Spinal cord (tissue), 10 donors: ENCODE data around the gene CSTB. TPM values are rescaled to one million over a fixed set of nuclear protein-coding genes. Genes with fewer than 3 reads are reported as not detected.

Source experiments
- DNase-seq, 6 donors: peaks; one replicate each; pipeline versions ENCODE4 v3.0.0 to v3.0.0-alpha.2; 2013 to 2015; ENCODE audit warnings: low spot score in 6 of 6, low read depth in 4 of 6
- H3K27ac ChIP-seq: one replicate; pipeline ENCODE4 v1.5.1; 2013; ENCODE audit warnings: low read depth, low read length, control low read depth
- H3K27me3 ChIP-seq: one replicate; pipeline ENCODE4 v1.6.1; 2013; ENCODE audit warnings: low read length; ENCODE audit not compliant: control insufficient read depth, insufficient read depth
- H3K36me3 ChIP-seq: one replicate; pipeline ENCODE4 v1.6.1; 2013; ENCODE audit warnings: low read length; ENCODE audit not compliant: control insufficient read depth, insufficient read depth
- H3K4me1 ChIP-seq: one replicate; pipeline ENCODE4 v1.6.1; 2013; ENCODE audit warnings: low read length; ENCODE audit not compliant: control insufficient read depth, insufficient read depth
- H3K4me3 ChIP-seq: one replicate; pipeline ENCODE4 v1.5.1; 2013; ENCODE audit warnings: low read depth, low read length, control low read depth
- H3K9me3 ChIP-seq: one replicate; pipeline ENCODE4 v1.6.1; 2013; ENCODE audit warnings: low read length; ENCODE audit not compliant: control insufficient read depth, insufficient read depth
- WGBS: methylation state at CpG from one replicate; pipeline ENCODE4 v1.1.5; 2013; ENCODE audit warnings: missing lambda C conversion rate; ENCODE audit not compliant: insufficient coverage; 5-methylcytosine and 5-hydroxymethylcytosine counted together
- polyA plus RNA-seq, 2 donors: library from polyadenylated mRNA; unstranded; fragments of 120-200 nt; gene quantifications; one replicate each; pipeline ENCODE4 v1.2.1, GENCODE V29; 2013; ENCODE audit not compliant: insufficient read length in 2 of 2
- total RNA-seq, 2 donors: library from RNA; depleted of rRNA in 1 of 2; stranded (reverse); fragments of 120-200 nt in 1 of 2; fragments of >200 nt in 1 of 2; gene quantifications; one replicate each; pipeline versions ENCODE4 v1.2.3 to v1.2.4, GENCODE V29; 2013 to 2014
- donor health status: healthy.

CSTB gene
- total and polyA plus RNA-seq, 4 donors: 9.8 to 43.1 (median 29.4) TPM

DNA sequence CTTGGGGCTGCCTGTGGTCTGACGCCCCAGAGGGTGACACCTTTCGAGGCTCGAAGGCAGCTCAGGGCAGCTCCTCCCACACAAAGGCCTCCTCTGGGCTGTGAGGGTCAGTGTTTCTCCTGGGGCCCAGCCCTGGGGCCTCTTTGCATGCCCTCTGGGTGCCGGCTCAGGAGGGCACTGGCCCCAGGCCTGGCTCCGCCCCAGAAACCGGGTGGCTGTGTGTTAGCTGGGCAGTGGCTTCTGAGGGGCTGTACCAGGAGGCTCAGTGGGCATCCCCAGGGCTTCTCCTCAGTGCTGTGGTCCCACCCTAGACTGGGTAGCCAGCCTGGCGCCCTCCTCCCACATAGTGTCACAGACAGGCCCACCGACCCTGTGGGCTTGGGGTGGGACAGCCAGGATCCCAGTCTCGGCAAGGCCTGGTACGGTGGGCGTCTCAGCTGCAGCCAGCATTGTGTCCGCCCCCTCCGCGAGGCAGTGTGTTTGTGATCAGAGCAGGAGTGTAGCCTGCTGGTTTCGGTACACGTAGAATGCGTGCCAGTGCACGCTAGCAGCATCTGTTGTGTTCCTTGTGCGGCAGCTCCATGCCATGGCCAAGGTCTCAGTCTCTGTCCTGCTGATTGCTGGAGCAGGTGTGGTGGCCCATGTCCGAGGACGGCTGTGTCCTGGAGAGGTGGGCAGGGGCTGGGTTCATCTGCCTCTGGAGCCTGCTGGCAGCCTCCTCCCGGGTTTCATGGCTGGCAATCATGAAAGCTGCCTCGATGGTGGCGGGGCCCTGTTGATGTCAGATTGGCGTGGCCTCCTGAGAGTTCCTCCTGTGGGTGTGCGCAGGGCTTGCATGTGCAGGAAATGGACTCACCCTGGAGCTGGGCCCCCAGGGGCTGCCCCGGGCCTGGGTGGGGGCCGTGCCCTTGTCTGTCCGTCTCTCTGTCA lies 41.3 kb upstream of the CSTB start:
- H3K4me1 ChIP-seq: peaks cover 18% of the 10 kb centered on the region
- no peaks in the 10 kb centered on the region for H3K9me3 ChIP-seq
- H3K27me3 ChIP-seq: no peaks in the 10 kb centered on the region
- H3K36me3 ChIP-seq: peaks cover 12% of the 10 kb centered on the region
- no peak overlapping the region for H3K4me3 ChIP-seq
- no peak for DNase-seq
- 83% methylated on average over 29 of the region's 29 CpGs for WGBS
- no peak overlapping the region for H3K27ac ChIP-seq

DNA sequence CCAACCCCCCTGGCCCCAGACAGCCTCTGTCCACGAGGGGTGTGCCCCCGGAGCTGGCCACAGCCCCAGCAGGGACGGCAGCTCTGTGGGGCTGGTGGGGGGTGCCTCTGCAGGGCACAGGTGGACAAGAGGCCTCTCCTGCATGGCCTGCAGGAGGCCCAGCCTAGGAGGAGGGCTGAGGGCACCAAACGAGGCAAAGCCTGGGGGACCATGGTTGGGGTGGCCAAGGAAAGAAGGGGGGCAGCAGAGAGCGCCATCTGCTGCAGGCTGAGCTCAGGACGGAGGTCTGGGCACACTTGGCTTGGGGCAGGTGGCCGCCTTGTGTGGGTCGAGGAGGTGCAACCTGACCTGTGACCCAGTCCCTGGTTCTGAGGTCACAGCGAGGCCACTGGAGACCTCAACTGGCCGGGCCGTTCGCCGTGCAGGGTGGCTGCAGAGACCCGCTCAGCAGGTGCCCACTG lies 40.5 kb upstream of the CSTB start:
- 79% methylated on average over 14 of the region's 14 CpGs for WGBS
- no peak overlapping the region for H3K27ac ChIP-seq

DNA sequence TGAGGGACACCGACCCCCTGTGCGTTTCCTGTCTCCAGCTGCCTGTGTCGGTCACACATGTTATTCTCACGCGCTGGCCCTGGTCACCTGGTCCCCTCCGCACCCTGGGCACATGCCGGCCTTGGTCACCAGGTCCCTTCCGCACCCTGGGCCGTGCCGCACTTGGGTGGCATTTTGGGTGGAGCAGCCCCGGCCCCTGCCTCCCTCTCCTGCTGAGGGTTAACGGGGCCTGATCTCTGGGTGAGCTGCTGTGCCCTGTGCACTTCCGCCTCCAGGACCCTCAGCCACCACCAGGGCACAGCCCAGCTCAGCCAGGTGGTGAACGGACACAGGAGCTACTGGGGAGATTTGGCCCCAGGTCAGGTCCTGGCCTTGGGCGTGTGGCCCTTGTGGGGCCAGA lies 39.9 kb upstream of the CSTB start:
- Histone ChIP-seq H3K36me3 (peaks cover 14% of the 10 kb centered on the region), H3K9me3 (no peaks in the 10 kb centered on the region), H3K4me1 (peaks cover 32% of the 10 kb centered on the region), H3K27me3 (no peaks in the 10 kb centered on the region), H3K27ac (no peak overlapping the region), H3K4me3 (no peak overlapping the region)
- no peak for DNase-seq
- 90% methylated on average over 15 of the region's 15 CpGs for WGBS

More for the DNA sequence above, 40.5 kb upstream of the CSTB start:
- Histone ChIP-seq H3K4me3 (no peak overlapping the region), H3K36me3 (peaks cover 12% of the 10 kb centered on the region), H3K4me1 (peaks cover 26% of the 10 kb centered on the region), H3K9me3 (no peaks in the 10 kb centered on the region), H3K27me3 (no peaks in the 10 kb centered on the region)
- no peak for DNase-seq

DNA sequence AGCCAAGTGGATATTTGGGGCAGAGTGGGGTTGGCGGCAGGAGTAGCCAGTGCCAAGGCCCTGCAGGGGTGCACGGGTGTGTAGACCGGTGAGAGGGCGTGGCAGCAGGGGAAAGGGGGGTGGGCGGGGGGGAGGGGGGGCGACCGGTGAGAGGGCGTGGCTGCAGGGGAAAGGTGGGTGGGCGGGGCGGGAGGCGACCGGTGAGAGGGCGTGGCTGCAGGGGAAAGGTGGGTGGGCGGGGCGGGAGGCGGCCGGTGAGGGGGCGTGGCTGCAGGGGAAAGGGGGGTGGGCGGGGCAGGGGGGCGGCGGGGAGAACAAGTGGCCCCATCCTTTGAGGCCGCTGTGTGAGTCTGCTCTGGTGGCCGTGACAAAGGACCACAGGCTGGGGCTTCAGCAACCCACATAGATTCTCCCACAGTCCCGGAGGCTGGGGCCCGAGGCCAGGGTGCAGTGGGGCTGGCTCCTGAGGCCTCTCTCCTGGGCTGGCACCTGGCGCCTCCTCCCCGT lies 39.1 kb upstream of the CSTB start:
- no peak for DNase-seq
- 3% methylated on average over 4 of the region's 27 CpGs for WGBS
- H3K4me1 ChIP-seq: peaks cover 41% of the 10 kb centered on the region
- H3K9me3 ChIP-seq: no peaks in the 10 kb centered on the region
- no peaks in the 10 kb centered on the region for H3K27me3 ChIP-seq
- H3K27ac ChIP-seq: no peak overlapping the region
- peaks cover 16% of the 10 kb centered on the region for H3K36me3 ChIP-seq
- H3K4me3 ChIP-seq: no peak overlapping the region

DNA sequence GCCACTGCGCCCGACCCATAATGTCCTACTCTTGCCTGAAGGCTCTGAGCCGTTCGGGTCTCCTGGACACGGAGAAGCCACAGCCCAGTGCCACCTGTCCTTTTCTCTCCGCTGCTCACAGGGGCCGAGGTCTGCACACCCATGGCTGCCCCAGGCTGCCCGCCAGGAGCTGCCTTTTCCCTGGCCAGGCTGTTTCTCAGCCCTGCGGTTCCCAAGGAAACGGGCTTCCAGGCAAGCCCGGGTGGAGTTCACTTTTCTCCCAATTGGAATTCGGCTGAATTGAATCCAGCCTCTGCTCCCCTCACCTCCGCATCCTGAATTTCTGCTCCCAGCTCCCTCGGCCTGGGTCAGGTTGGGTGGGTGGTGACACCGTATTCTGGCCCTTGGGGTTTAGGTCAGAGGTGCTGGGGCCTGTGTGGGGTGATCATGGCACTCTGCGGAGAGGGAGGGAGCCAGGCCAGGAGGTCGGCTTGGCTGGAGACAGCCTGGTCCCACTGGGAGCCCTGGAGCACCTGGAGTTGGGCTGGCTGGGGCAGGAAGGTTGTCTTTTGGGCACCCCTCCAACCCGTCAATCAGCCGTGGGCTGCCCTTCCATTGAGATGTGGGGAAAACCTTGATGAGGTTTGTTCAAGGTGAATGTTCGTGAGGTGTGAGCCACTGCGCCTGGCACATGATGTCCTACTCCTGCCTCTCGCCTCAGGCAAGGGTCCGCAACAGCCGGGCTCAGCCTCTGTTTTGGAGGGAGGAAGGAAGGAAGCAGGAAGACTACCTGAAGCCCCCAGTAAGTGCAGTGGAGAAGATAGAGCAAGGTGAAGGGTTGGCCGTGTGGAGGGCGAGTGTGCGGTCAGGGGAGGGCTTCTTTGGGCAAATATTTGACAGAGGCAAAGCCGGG lies 38.4 kb upstream of the CSTB start:
- H3K9me3 ChIP-seq: no peaks in the 10 kb centered on the region
- WGBS: 51% methylated on average over 26 of the region's 28 CpGs

DNA sequence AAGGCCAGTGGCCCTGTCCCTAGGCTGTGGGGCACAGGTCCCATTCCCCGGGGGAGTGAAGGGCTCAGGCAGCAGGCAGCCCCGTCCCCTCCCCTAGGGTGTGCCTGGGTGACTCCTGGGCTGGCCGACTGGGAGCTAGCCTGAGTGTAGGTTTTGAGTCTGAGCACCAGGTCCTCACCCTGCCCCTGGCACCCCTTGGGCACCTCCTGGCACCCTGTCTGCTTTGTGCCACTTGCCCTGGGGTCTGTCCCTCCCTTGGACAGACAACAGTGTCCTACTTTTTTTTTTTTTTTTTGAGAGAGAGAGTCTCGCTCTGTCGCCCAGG lies 37.5 kb upstream of the CSTB start:
- Histone ChIP-seq H3K27ac (no peak overlapping the region), H3K9me3 (no peaks in the 10 kb centered on the region), H3K36me3 (peaks cover 32% of the 10 kb centered on the region), H3K4me3 (no peak overlapping the region), H3K4me1 (peaks cover 43% of the 10 kb centered on the region), H3K27me3 (no peaks in the 10 kb centered on the region)
- 79% methylated on average over 3 of the region's 5 CpGs for WGBS
- no peak for DNase-seq

More for the DNA sequence above, 38.4 kb upstream of the CSTB start:
- Histone ChIP-seq H3K4me1 (peaks cover 43% of the 10 kb centered on the region), H3K27me3 (no peaks in the 10 kb centered on the region), H3K36me3 (peaks cover 23% of the 10 kb centered on the region), H3K4me3 (no peak overlapping the region), H3K27ac (no peak overlapping the region)
- peak in 1 of 6 donors; percentile 55 for DNase-seq

DNA sequence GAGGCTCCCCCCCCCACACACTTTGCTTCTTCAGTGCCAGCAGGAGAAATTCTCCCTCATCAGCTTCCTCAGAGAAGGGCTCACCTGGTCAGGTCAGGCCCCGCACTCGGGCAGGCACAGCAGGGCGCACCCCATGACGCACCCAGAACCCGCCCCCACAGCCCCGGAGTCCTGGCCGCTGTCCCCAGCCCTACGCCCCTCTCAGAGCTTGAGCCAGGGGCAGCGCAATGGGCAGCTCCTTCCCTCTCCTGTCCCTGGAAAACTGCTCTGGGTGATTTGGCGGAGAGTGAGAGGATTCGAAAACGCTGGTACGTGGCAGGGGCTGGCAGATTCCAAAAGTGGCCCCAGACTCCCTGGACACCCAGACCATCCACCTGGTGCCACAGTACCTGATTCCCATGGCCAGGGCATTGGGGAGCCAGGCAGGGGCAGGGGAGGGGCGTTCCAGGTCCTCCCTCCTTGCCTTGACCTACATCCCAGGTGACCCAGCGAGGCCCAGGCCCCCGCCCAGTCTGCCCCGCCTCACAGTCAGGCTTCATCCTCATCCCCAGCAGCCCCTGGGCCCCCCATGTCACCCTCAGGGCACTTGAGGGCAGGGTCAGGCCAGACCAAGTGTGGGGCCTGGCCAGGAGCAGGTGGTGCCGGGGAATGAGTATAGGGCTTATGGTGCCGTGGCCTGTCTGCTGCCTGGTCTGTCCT lies 37.0 kb upstream of the CSTB start:
- WGBS: 86% methylated on average over 17 of the region's 19 CpGs
- Histone ChIP-seq H3K36me3 (peaks cover 37% of the 10 kb centered on the region), H3K4me3 (no peak overlapping the region), H3K9me3 (no peaks in the 10 kb centered on the region), H3K27ac (no peak overlapping the region), H3K4me1 (peaks cover 43% of the 10 kb centered on the region), H3K27me3 (no peaks in the 10 kb centered on the region)
- DNase-seq: no peak

DNA sequence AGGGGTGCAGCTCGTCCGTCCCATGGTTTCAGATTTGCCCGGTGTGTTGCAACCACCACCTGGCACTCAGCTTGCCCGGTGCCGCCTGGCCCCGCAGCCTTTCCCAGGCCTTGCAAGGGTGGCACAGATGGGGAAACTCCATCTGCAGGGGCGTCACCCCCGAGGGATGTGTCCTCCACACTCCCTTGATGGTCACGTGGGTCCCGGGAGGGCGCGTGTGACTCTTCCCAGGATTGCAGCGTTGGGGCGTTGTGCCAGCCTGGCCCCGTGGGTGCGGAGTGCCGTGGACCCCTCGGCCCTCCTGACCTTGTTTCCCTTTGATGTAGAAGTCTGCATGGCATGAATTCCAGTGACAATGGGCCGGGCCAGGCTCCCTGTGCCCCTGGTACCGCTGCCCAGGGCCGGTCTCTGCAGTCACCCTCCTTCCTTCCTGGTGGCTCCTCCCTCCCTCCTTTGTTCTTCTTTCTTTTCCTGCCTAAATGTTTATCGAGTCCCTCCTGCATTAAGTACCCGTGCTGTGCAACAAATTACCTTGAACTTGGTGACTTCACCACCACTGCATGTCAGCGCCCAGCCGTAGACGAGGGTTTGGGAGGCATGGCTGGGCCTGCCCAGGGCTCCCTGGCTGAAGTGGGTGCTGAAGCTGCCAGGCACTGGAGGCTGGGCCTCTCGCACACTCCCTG lies 36.2 kb upstream of the CSTB start:
- Histone ChIP-seq H3K36me3 (peaks cover 42% of the 10 kb centered on the region), H3K4me3 (no peak overlapping the region), H3K27me3 (no peaks in the 10 kb centered on the region), H3K27ac (no peak overlapping the region), H3K9me3 (no peaks in the 10 kb centered on the region), H3K4me1 (peaks cover 40% of the 10 kb centered on the region)
- no peak for DNase-seq
- WGBS: 78% methylated on average over 26 of the region's 27 CpGs
